NOMO-1 (cell line): ENCODE data around the gene BICRAL.

Experiments used
- DNase-seq, 2 experiments: peaks; one replicate each; lab custom pipeline; 2025; ENCODE audit not compliant: unreplicated experiment in 2 of 2; lab: John Stamatoyannopoulos, UW

BICRAL gene

DNA sequence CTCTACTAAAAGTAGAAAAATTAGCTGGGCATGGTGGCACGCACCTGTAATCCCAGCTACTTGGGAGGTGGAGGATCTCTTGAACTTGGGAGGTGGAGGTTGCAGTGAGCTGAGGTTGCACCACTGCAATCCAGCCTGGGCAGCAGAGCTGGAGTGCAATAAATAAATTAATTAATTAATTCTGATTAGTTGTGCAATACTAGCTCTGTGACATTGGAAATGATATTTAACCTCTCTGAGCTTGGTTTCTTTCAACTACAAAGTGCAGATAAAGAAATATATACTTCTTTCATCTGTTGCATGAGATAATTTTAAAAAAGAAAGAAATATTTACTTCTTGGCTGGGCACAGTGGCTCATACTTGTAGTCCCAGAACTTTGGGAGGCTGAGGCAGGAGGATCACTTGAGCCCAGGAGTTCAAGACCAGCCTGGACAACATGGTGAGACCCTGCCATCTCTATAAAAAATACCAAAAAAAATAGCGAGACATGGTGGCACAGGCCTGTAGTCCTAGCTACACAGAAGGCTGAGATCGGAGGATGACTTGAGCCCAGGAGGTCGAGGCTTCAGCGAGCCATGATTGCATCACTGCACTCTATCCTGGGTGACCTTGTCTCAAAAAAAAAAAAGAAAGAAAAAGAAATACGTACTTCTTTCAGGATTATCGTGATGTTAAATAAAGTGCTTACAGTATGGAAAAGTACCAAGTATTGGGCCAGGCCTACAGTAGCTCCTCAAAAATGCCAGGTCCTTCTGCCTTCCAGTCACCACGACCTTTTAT is 20.4 kb upstream of the BICRAL start:
- DNase-seq = no peak

DNA sequence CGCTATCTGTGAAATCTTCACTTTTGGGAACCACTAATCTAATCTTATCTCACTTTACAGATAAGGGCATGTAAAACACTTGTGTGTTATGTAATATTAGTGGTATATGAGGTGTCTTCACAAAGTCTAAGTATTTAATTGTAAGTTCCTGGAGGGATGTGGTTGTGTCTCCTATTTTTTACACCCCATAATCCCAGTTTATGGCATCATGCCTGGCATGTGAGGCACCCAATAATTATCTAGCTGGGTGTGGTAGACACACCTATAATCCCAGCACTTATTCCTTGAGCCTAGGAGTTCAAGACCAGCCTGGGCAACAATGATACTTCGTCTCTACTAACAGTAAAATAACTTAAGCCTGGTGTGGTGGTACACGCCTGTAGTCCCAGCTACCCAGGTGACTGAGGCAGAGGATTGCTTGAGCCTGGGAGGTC is 19.4 kb upstream of the BICRAL start:
- no peak for DNase-seq

DNA sequence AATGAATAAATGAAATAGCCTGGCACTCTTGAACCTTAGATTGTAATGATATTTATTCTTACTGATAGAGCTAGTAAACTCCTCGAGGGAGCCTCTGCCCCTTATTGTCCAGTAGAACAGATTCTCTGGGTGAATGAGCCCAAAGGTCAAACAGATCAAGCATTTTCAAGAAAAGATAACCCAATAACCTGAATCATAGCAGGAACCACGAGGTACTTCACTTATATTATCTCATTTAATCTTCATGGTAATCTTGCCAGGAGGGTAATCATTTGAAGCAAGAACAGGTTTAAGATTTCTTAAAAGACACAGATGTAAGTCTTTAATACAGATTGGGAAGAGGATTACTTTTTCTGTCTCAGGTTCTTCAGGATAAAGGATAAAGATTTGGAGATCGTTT is 18.9 kb upstream of the BICRAL start:
- DNase-seq = no peak

DNA sequence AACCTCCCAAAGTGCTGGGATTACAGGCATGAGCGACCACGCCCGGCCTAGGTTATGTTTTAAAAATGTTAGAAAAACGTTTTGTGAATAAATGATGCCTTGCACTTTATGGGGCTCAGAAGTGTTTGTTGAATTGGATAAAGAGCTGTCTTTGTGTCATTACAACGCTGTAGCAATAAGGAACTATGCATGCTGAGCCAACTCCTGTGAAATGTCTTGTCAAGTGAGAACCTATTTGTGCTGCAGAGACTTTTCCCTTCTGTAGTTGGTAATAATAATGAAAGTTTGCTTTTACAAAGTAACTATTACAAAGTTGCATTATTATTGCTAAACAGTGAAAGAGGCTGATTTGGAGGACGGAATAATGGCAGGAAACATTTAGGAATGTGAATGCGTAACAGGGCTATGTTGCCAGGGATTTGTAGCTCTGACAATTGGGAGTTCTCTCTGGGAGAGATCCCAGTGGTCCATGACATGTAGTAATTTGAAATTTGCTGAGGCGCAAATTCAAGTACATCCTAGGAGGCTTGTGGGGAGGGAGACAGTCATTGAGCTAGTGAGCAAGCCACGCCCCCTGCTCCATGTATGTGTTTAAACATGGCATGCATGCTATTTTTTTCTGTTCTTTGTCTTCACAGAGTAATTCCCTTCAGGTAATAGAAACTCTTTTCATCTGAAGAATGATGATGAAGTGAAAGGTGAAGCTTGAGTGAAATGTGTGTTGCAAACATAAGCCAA is 16.8 kb upstream of the BICRAL start:
- DNase-seq = no peak

DNA sequence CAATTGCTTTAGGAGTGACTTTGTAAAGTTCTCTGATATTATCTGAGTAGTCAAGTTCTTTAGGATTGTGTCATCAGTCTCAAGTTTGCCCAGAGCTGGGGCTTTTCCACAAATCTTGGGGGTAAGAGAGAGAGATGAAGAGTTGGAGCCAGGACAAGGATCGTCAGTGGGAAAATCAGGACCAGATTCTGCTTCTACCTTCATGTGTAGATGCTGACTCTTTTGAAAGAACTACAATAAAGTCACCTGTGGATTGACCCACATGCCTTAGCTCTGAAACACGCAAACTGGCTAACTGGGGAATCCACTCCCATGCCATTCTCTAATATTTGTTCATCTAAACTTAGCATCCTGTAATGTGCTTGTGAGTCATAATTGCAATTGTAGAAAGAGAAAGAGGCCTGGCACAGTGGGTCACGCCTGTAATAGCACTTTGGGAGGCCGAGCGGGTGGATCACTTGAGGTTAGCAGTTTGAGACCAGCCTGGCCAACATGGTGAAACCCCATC is 15.6 kb upstream of the BICRAL start:
- no peak for DNase-seq

DNA sequence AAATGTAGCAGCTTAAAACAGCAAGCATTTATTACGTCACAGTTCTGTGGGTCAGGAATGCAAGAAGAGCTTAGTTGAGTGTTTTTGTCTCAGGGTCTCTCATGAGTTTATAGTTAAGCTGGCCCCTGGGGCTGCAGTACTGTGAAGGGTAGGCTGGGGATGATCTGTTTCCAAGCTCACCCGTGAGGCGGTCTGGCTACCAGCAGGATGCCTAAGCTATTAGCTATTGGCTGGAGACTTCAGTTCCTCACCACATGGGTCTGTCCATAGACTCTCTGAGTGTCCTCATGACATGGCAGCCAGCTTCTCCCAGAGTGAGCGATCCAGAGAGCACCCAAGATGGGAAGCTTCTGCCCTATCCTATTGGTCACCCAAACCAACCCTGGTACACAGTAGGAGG is 12.8 kb upstream of the BICRAL start:
- no peak for DNase-seq

DNA sequence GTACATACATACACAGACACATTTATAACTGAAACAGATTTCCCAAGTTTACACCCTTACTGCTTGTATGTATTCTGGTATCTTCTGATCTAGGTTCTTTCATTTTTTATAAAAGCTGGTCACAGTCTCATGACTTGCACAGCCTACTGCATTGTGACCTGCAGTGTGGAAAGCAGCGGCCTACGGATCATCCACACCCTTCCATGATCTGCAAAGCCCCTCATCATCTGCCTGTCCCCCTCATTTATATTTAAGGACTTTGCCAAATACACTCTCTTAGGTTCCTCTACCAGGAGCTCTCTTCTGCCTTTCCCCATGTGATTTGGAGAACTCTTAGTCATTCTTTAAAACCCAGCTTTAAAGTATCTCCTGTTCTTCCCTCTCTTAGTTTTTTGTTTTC is 12.0 kb upstream of the BICRAL start:
- DNase-seq = no peak

DNA sequence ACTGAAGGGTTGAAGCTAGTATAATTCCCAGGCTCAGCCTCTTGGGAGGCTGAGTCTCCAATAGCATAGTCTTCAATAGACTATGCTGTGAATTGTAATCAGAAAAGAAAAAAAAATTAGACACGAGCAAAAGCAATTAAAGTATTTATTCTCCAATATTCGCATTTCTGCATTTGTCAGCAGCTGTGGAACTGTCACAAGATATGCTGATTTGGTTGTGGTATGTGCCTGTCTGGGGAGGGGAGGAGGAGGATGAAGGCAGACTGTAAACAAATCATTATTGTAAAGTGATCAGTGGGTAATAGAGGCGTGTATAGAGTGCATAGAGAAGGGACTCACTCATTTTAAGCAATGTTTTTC is 10.1 kb upstream of the BICRAL start:
- DNase-seq = no peak

DNA sequence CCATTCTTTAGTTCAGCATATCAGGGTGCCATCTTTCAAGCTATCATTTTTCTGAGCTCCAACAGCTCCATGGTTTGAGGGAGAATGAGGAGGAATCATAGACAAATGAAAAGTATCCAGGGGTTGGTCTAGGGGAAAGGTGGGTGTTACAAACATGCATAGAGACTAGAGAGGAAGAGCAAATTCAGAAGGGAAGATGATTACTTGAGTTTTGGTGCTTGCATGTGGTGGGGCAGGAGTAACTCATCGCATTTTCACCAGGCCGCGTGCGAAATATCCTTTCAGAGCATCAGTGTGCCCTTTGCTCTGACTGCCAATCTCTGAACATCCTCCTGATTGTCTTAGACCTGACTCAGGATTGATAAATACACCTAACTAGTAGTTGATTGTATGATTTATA is 7.7 kb upstream of the BICRAL start:
- DNase-seq = no peak

DNA sequence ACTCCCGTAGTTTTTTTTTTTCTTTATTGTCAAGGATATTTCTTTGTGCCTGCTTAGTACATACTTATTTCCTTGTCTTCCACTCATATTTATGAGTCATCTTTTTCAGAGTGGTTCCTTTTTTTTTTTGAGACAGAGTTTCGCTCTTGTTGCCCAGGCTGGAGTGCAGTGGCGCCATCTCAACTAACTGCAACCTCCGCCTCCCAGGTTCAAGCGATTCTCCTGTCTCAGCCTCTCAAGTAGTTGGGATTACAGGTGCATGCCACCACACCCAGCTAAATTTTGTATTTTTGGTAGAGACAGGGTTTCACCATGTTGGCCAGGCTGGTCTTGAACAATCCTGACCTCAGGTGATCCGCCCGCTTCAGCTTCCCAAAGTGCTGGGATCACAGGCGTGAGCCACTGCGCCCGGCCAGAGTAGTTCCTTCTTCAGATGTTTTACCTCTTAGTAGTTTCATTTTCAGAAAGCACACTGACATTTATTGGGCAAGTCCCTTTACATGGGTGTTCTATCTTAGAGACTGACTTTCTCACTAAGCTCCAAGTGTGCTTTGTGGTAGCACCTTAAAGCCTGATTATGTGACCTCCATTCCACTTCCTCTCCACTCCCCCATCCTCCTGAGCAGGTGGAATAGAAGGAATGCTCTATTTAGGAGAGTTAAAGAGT is 6.9 kb upstream of the BICRAL start:
- DNase-seq = peak; percentile 72 to 89

DNA sequence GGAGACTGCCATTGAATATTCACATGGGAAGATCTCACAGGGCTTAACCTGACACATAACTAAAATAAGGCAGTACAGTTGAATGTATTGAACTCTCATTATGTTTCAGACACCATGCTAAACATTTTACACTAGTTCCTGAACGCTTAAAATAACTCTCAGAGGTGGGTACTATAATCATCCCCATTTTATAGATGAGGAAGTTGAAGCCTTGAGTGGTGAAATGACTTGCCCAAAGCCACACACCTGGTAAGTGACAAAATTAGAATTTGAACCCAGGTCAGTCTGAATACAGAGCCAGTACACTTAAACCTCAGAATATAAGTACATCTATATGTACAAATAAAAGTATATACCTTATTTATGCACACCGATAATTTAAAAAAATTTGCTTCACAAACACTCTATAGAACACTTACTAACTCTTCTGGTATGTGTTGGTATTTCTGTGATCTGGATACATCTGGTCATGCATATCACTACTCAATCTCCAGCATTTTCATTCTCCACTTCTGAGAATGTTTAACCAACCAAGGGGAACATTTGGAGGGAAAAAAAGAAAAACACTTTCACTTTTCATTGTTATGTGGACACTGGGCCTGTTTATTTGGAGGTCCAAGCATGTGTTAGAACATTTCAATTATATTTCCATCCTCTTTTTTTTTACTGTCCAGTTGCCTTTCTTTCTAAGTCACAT is 4.6 kb upstream of the BICRAL start:
- DNase-seq = no peak

DNA sequence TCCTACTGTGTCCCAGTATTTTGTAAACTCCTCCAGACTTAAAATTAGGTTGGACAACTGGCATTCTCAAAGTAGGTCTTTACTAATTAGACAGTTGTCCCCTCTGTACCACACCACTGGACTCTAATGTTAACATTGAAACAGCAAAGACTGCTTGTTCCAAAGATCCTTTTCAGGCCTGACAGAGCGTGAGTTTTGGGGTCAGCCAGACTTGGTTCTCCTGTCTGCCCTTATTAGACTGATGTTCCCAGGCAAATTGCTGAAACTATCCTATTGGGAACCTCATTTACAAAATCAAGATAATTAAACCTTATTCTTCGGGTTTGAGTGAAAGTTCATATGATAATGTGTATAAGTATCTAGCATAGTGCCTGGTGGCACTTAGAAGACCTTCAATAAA is 3.7 kb upstream of the BICRAL start:
- no peak for DNase-seq

DNA sequence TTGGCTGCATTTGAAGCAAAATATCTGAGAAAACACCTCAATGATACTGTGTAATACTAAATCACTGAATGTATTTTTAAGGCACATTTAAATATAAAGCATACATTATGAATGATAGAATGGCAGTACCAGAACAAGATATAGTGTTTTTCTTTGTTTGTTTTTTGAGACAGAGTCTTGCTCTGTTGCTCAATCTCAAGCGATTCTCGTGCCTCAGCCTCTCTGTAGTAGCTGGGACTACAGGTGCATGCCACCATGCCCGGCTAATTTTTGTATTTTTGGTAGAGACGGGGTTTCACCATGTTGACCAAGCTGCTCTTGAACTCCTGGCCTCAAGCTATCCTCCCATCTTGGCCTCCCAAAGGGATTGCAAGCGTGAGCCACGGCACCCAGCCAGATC is 2.3 kb upstream of the BICRAL start:
- DNase-seq = no peak

DNA sequence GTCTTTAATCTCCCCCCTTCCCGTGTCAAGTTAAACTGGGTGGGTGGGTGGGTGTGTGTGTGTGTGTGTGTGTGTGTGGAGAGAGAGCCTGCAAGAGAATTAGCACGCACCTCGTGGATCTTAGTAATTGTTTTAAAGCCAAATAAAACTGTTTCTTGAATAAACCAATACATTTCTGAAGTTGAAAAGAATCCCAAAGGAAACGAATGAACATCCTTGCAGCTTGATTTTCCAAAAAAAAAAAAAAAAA is 381 bp upstream of the BICRAL start:
- DNase-seq = no peak

DNA sequence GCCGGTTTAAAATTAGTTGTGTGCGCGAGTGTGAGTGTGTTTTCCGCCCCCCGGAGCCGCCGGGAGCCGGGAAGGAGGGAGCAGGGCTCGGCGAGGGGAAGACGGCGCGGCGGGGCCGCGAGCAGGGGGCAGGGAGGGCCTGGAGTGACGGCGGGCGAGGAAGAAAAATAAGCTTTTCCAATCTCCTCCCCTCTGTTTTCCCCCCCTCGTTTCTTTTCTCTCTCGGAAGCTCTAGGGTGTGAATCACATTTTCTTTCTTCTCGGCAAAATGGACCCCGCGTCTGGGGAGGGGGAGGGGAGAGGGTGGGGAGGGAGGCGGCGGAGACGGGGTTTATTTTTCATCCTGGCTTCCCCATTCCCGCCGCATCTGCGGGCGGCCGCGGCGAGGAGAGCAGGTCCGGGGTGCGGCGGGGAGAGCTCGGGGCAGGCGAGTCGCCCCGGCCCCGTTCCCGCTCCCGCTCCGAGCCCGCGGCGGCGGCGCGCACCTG is 881 bp downstream of the BICRAL start:
- DNase-seq = peak; percentile 52 to 87

DNA sequence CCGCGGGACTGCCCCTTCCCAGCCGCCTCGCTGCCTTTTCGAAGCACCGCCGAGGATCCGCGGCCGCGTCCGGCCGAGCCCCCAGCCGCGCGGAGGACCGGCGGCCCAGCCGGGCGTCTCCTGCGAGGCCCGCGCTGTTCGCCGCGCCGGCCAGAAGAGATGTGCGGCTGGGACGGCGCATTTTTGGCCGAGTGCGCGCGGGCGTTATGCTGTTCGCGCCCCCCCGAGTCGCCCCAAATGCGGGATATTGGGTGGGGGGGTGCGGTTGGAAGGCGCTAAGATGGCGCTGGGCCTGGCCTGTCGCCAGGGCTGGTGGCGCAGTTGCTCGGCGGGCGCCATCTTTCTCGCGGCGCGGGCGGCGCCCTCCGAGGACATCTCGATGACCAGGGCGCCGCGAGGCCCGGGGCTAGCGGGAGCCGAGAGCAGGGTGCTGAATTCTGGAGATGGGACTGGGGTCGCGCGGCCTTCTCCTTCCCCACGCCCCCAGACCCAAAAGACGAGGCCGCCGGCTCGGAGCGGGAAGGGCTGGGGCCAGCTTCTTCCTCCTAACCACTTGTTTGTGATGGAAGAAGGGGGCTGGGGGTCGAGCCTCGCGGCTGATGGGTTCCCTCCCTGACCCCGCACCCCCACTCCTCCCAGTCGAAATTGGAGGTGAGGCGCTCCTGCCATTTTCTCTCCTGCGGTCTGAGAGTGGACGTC is 1.5 kb downstream of the BICRAL start:
- peak; percentile 32 for DNase-seq

DNA sequence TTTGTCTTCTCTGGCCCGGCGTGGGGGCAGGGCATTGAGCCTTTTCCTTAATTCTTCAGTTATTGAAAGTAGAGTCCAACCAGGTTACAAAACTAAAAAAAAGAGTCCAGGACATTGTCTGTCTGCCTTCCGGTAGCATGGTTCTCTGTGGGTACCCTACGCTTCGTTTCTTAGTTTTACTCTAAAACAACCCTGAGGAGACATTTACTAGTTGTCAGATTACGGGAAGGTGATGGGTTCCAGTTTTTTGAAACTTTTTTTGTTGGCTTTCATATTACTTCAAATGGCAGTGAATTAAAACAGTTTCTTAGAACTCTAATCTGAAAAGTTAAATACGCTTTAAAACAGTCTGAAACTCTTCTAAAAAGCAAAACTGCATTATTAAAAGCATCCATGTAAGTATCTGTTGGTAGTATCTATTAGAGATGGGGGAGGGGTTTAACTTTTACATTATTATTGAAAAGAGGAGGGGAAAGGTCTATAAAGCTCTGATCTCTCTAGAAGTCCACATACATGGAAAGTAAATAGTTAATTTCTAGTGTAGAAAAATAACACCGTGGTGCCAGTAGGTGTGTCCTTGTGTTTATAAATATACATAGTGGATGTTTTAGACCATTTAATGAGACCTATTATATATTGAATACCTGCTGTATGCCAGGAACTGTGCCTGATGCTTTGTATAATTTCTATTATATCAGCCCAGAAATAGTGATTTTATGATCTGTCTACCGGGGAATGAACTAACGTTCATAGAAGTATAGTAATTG is 2.2 kb downstream of the BICRAL start:
- peak; percentile 29 to 32 for DNase-seq

DNA sequence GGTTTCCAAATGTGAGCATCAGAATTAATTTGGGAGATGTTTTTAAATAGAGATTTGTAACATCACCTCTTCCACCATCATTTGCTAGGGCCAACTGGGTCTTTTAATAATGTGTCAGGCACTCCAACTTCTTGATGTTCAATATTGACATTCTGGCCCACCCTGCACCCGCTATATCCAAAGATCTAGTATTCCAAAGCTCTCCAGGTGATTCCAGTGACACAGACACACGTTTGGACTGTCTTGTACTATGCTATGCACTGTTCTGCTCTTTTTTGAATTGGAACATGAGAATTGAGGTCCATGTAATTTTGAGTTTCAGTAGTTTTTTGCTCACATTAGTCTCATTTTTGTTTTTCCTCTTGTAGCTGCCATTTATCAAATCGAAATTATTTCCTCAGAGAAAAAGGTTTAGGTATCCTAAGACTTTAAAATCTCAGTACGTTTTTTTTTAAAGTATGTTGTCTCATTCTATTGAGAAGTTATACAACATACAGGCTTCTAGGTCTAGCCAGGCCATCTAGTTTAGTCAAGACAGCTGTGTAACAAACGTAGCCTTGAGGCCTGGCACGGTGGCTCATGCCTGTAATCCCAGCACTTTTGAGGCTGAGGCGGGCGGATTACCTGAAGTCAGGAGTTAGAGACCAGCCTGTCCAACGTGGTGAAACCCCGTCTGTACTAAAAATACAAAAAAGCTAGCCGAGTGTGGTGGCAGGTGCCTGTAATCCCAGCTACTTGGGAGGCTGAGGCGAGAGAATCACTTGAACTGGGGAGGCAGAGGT is 3.1 kb downstream of the BICRAL start:
- DNase-seq = no peak

DNA sequence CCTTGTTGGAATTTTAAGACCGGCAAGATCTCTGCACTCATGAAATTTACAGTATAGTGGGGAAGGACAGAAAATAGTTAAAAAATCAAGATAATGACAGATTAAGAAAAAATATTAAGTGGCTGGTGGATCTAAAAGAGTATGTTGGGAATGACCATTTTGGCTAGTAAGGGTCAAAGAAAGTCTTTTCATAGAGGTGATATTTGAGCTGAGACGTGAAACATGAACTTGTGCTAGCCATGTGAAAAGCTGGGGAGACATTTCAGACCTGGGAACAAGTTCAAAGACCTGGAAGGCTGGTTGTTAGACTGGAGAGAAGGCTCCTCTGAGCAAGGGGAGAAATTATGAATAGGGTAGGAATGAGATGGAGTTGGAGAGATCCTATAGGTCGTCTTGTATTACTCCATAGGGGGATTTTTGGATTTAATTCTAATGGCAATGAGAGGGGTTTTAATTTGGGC is 4.7 kb downstream of the BICRAL start:
- no peak for DNase-seq
